ENCODE data around the gene MBP. TPM values are rescaled to one million over a fixed set of nuclear protein-coding genes. Genes with fewer than 3 reads are reported as not detected.

MBP gene
- total RNA-seq, 1 donor from 2014 or later = 14.5 TPM

- peaks cover 3% of the 10 kb centered on the region for H3K27me3 Mint-ChIP-seq
Measured at GRCh38 chr18:77160515-77160914, 27.9 kb upstream of the MBP start.

GRCh38 chr18:77157312-77157711 is 24.7 kb upstream of the MBP start:
- Mint-ChIP-seq H3K4me1 (ENCODE audit: unreplicated experiment) (no peaks in the 10 kb centered on the region), H3K9me3 (no peaks in the 10 kb centered on the region), H3K4me3 (no peak overlapping the region), H3K27me3 (no peaks in the 10 kb centered on the region), H3K27ac (no peak overlapping the region), H3K36me3 (no peaks in the 10 kb centered on the region)
- no peak for DNase-seq (ENCODE audit: extremely low spot score, unreplicated experiment)
- TF ChIP-seq, protein P1, sequence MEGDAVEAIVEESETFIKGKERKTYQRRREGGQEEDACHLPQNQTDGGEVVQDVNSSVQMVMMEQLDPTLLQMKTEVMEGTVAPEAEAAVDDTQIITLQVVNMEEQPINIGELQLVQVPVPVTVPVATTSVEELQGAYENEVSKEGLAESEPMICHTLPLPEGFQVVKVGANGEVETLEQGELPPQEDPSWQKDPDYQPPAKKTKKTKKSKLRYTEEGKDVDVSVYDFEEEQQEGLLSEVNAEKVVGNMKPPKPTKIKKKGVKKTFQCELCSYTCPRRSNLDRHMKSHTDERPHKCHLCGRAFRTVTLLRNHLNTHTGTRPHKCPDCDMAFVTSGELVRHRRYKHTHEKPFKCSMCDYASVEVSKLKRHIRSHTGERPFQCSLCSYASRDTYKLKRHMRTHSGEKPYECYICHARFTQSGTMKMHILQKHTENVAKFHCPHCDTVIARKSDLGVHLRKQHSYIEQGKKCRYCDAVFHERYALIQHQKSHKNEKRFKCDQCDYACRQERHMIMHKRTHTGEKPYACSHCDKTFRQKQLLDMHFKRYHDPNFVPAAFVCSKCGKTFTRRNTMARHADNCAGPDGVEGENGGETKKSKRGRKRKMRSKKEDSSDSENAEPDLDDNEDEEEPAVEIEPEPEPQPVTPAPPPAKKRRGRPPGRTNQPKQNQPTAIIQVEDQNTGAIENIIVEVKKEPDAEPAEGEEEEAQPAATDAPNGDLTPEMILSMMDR (conservative IDR thresholded peaks at IDR 0.05) = no peak

More at GRCh38 chr18:77160515-77160914, 27.9 kb upstream of the MBP start:
- TF ChIP-seq, protein P1 (conservative IDR thresholded peaks at IDR 0.05) = no peak
- no peaks in the 10 kb centered on the region for H3K9me3 Mint-ChIP-seq
- H3K4me3 Mint-ChIP-seq = no peak overlapping the region
- H3K4me1 Mint-ChIP-seq (ENCODE audit: unreplicated experiment) = peaks cover 5% of the 10 kb centered on the region
- DNase-seq (ENCODE audit: extremely low spot score, unreplicated experiment) = no peak
- H3K36me3 Mint-ChIP-seq = no peaks in the 10 kb centered on the region
- no peak overlapping the region for H3K27ac Mint-ChIP-seq

- Mint-ChIP-seq H3K36me3 (no peaks in the 10 kb centered on the region), H3K4me3 (no peak overlapping the region), H3K27ac (no peak overlapping the region), H3K4me1 (ENCODE audit: unreplicated experiment) (no peaks in the 10 kb centered on the region), H3K27me3 (peaks cover 3% of the 10 kb centered on the region), H3K9me3 (no peaks in the 10 kb centered on the region)
- DNase-seq (ENCODE audit: extremely low spot score, unreplicated experiment) = no peak
- TF ChIP-seq, protein P1 (conservative IDR thresholded peaks at IDR 0.05) = no peak
Measured at GRCh38 chr18:77155031-77155430, 22.4 kb upstream of the MBP start.

DNA sequence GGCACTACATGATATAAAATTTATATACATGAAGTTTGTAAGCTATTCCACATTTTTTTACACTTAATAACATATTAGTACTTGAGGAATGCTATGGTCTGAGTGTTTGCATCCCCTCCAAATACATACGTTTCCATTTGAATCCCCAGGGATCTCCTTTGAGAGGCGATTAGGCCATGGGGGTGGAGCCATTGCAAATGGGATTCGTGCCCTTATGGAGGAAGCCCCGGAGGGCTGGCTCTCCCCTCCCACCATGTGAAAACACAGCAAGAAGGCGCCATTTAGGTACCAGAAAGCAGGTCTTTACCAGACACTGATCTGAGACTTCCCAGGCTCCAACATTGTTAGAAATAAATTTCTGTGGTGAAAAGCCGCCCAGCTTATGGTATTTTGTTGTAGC is 20.8 kb upstream of the MBP start:
- H3K27me3 Mint-ChIP-seq = peaks cover 3% of the 10 kb centered on the region

DNA sequence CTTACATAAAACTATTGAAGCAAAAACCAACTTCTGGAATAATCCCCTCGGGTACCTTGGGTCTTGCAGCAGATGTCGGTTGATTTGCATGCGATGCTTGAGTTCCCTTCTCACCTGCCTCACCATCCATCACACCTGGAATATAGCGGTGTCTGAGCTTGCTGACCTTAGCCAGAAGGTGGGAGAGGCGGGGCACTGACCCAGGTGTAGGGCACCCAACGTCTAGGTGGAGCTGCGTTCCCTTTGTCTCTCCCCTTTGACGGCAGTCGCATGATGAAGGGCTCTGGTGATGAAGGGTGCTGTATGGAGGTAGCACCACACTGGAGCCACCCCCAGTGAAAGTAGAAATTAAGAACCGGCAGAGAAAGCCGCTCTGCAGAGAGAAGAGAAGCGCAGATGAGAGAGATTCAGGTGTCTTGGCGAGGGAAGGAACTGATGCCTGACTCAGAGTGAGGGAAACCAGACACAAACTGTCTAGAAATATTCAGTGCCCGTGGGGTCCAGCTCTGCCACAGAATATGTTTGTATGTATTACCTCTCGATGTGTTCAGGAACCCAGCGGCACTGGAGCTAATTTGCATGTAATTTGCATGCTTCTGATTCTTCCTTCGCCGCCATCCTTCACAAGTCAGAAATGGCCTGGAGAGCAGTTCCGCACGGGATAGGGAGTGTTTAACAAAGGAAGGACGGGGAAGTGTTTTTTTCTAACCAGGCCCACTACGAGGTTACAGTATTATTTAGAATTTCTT is 19.4 kb upstream of the MBP start:
- Mint-ChIP-seq H3K27me3 (peaks cover 6% of the 10 kb centered on the region), H3K4me1 (ENCODE audit: unreplicated experiment) (no peaks in the 10 kb centered on the region), H3K9me3 (no peaks in the 10 kb centered on the region), H3K27ac (no peak overlapping the region), H3K4me3 (no peak overlapping the region), H3K36me3 (no peaks in the 10 kb centered on the region)
- DNase-seq (ENCODE audit: extremely low spot score, unreplicated experiment) = no peak
- TF ChIP-seq, protein P1 (conservative IDR thresholded peaks at IDR 0.05) = no peak

More for the DNA sequence above, 20.8 kb upstream of the MBP start:
- Mint-ChIP-seq H3K4me3 (no peak overlapping the region), H3K4me1 (ENCODE audit: unreplicated experiment) (no peaks in the 10 kb centered on the region), H3K9me3 (no peaks in the 10 kb centered on the region), H3K36me3 (no peaks in the 10 kb centered on the region), H3K27ac (no peak overlapping the region)
- TF ChIP-seq, protein P1 (conservative IDR thresholded peaks at IDR 0.05) = no peak
- no peak for DNase-seq (ENCODE audit: extremely low spot score, unreplicated experiment)
